Measurements from ENCODE around the gene KCTD17.

KCTD17 gene

GRCh38 chr22:37043209-37043827 is 8.2 kb upstream of the KCTD17 start:
- no peak for DNase-seq (ENCODE audit: low read depth)

DNA sequence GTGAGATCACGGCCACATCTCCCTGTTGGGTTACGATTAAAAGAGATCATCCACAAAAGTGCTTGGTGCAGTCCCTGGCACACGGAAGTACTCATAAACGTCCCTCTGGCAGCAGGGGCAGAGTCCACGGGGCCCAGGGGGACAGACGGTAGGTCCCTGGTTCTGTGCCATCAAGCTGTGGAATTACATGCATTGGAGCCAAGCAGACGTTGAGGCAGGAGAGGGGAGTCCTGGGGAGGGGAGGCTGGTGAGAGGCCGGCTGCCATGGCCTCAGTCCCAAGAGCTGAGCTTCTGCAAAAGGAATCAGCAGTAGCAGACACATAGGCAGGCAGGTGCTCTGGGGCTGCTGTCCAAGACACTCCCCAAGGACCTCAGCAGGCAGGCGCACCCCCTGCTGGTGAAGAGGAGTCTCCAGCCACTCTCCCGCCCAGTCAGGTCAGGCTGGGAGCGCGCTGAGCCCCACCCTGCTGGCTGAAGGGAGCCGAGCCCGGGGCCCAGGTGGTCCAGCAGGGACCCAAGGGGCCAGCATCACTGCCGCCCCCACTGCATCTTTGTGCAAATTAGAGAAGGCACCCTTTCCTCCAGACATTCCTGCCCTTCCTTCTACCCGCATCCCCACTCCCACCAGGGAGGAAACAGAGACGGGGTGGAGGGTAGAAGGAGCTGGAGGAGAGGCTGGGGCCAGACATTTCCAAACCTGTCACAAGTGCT is 7.6 kb upstream of the KCTD17 start:
- no peak for DNase-seq (ENCODE audit: low read depth)

DNA sequence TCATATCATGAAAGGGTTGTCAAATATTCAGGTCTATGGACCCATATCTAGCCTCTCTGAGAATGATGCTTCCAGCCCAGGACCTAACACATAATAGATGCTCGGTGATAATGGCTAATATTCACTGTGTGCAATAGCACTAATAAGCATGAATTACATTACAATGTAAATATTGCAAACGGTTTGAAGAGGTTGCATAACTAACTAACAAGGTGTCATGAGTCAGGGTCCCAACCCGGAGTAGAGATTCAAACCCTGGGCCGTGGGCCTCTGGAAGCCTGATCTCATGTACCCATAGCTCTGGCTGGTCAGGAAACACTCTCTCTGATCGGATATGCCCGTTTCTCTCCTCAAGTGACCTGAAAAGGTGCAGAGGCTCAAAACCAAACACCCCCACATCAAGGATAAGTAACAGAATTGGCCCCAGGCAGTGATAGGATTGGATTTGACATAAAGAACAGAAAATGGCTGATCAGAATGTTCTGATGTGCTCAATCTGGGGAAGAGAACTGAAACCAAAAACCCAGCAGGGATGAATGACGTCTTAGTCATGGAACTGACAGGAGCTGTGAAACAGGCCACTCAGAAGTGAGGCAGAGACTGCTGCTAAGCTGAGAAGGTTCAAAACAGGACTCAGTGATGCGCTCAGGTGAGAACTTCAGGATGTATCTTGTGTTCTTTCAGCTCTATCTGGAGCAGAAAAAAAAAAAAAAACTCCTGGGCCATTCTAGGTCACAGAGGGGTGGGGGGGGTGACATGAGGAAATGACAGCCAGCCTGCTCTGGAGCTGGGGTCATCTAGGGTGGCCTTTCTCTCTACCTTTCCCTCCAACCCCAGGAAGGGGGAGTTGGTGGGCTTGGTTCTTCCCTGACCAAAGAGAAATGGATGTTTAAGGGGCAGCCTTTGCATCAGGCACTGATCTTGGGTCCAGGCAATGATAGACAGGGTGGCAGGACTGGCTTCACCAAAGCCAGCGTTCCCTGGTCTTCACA is 6.6 kb upstream of the KCTD17 start:
- DNase-seq (ENCODE audit: low read depth), result no peak

- DNase-seq (ENCODE audit: low read depth), result no peak
These were observed 5.6 kb upstream of the KCTD17 start for GRCh38 chr22:37045958-37046357.

DNA sequence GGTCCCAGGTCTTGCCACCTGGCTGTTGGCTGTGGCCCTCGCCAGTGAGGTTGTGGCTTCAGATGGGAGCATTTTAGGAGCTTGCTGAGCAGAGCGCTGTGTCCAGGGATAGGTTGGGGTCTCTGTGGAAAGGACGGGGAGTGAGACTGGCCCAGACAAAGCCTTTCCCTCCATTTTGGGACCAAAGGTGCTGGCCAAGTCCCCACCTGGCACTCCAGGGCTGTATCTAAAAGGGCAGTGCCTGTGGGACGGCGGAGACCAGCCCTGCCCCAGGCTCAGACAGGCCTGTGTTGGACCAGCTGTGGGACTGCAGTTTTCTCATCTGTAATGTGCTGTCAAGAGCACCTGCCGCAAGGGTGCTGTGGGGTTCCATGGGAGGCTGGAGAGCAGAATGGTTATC is 5.0 kb upstream of the KCTD17 start:
- no peak for DNase-seq (ENCODE audit: low read depth)

DNA sequence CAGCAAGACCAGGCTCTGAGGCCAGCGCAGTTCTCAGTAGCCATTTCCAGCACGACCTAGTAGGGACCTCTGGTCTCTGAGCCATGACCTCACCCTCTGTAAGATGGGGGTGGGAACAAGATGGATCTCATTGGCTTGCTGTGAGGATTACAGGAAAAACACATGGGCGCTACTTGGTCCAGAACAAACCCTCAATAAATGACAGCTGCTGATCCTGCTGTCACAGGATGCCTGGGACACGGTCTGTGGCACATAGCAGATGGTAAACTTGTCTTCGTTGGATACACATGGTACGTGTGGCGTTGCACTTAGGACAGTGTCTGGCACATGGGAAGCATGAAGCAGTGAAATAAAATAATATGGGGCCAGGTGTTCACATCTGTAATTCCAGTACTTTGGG is 4.5 kb upstream of the KCTD17 start:
- no peak for DNase-seq (ENCODE audit: low read depth)

GRCh38 chr22:37048133-37048532 is 3.4 kb upstream of the KCTD17 start:
- no peak for DNase-seq (ENCODE audit: low read depth)

DNA sequence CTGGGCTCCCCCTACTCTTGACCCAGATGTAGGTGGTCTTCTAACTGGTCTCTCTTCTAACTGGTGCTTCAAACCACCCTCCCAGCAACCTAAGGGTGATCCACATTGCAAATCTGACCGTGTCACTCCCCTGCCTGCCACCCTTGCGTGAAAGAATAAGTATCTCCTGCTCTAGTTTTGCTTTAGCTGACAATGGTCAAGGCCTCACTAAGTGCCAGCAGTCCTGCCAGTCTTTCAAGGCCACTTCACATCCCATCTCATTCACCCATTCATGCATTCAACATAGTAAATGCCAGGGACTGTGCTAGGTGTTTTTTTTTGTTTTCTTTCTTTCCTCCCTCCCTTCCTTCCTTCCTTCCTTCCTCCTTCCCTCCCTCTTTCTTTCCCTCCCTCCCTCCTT is 2.3 kb upstream of the KCTD17 start:
- no peak for DNase-seq (ENCODE audit: low read depth)

DNA sequence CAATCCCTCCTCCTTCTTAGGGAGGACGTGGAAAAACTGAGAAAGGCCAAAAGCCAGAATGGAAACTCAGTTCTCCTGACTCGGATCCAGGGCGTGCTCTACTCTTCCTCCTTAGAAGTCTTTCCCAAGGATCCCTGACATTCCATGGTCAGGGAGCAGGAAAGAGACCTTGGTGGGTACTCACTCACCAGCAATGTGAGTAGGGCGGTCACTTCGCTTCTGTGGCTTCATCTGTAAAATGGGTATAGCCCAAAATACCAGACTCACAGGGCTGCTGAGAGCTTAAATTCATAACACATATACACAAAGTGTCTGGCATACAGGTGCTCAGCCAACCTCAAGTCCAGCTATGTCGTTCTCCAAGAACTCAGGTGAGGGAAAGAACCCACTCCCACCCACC is 629 bp upstream of the KCTD17 start:
- no peak for DNase-seq (ENCODE audit: low read depth)

GRCh38 chr22:37052386-37053309 is 1.1 kb downstream of the KCTD17 start:
- no peak for DNase-seq (ENCODE audit: low read depth)

DNA sequence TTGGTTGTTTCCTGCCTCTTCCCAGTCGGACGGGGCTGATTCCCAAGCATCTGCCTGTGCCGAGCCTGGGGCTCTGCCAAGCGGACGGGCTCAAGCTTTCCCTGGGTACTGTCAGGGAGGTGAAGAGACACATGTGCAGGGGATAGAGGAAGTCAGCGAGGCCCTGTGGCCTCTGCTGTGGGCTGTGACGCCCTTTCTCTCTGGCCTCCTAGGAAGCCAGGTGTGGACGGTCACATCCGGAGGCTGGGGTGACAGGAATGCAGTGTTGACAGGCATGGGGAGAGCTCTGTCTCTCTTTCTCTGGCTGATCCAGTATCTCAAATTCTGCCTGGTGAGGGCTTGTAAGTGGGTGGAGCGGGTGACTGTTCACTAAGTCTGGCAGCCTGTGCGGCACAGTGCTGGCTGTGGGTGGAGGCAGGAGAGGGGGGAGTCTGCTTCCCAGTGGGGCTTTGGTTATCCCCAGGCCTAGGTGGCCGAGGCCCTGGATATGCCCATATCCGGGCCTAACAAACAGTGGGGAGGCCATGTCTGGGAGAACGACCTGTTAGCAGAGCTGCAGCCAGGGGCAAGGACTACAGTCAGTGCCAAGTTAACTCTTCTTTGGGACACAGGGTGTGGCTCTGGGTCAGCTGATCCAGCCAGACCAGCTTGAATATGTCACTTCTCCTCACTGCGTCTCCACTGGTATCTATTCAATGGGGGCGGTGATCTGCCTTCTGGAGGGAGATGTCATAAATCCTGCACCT is 1.9 kb downstream of the KCTD17 start:
- no peak for DNase-seq (ENCODE audit: low read depth)

GRCh38 chr22:37054056-37054395 is 2.5 kb downstream of the KCTD17 start:
- no peak for DNase-seq (ENCODE audit: low read depth)

DNA sequence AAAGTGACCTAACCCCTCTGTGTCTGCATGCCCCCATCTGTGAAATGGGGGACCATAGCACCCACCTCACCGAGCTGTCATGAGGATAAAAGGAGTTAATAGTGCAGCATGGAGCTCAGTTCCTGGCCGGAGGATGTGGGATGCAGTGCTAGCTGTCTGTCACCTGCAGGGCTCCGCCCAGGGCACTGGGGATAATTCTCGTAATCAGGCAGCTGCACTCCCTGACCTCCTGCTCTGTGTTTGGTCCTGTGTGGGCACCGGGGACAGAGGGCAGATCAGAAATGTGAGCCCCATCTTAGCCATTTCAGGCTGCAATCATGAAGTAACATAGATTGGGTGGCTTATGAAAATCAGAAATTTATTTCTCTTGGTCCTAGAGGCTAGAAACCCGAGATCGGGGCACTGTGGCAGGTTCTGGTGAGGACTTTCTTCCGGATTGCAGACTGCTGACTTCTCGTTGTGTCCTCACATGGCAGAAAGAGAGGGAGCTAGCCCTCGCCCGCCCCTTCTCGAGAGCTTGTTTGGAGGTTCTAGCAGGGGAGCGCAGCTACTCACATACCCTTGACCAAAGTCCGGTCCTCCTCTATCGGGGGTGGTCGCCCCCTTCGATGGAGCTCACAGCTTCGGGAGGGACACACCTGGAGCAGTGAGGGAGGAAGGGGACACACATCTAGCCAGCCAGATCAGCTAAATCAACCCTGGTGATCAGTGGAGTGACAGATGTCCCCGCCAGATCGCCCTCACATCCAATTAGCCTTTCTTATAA is 3.2 kb downstream of the KCTD17 start:
- DNase-seq (ENCODE audit: low read depth), result no peak

DNA sequence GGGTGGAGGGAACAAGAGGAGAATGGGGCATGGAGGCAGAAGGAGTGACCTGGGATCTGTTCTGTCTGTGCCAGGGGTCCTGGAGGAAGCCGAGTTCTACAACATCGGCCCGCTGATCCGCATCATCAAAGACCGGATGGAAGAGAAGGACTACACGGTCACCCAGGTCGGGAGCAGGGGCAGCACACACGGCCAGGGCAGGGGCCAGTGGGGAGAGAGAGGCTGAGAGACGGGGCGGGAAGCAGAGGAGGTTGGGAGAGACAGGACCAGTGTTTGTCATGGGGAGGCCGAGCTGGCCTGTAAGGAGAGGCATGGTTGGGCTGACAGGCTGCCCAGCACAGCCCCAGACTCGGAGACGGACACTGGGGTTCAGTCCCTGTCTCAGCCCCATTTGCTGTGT is 4.7 kb downstream of the KCTD17 start:
- DNase-seq (ENCODE audit: low read depth), result no peak

GRCh38 chr22:37057226-37057625 is 5.7 kb downstream of the KCTD17 start:
- DNase-seq (ENCODE audit: low read depth), result no peak

DNA sequence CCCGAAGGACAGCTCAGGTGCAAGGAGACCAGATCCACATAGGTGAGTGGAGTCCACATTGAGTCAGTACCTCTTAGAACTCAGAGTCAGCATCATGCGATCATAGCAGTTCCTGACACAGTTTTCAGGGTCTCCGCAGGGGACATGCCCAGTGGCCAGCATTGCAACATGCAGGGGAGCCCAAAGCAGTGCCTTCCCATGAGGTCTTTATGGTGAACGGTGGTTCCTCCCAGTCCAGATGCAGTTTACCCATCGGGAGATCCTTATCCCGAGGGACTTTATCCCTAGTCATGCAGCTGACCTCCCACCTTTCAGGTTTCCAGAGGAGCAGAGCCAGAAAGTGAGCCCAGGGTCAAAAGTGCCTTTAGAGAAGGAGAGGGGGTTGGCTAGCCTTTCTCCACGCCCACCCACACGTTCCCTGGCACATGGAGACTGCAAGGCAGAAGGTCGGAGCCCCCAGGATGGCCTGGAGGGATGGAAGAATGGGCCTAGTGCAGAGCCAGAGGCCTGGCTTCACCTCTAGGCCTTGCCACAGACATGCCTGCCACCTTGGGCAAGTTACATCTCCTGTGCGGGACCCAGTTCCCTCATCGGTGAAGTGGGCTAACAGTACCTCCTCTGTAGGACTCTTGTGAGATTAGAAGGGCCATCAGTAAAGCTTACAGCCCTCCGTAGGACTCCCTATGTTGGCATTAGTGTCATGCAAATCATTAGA is 6.4 kb downstream of the KCTD17 start:
- no peak for DNase-seq (ENCODE audit: low read depth)

- no peak for DNase-seq (ENCODE audit: low read depth)
These were observed 7.6 kb downstream of the KCTD17 start for GRCh38 chr22:37058917-37059701.

DNA sequence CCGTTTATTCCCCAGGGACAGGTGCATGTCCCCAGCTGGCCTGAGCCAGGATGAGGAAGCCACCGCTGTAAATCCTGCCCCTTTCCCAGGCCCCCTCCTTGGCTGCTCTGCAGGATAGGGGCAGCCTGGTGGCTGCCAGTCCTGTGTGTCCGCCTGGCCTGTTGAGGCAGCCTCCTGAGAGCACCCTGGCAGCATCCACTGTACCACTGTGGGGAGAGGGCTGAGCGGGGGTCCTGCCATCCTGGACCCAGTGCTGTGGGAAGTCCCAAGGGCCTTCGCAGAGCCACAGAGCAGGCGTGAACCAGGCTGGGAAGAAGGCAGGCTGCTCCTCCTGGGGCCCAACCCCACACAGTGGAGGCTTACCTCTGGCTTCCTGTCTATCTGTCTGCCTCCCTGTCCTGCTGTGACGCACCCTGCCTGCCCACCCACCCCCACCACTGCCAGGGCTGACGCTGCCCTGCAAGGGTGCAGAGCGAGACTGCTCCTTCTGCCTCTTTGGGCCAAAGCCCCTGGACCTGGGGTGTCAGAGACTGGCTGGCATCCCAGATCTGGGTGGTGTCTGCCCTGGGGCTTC is 8.4 kb downstream of the KCTD17 start:
- DNase-seq (ENCODE audit: low read depth), result no peak

Measured in activated gamma-delta T cell treated with anti-CD3 and anti-CD28 coated beads, Interleukin-2, amount 50 U/mL, for 16 hours (primary cell).